GM23338 (cell line): Measurements from ENCODE around the gene FRAS1. TPM values are rescaled to one million over a fixed set of nuclear protein-coding genes. Genes with fewer than 3 reads are reported as not detected.

ENCODE experiments used
- ATAC-seq: fragments of 200-7000 bp; cut with Tn5 transposase; 3 replicates; pipeline ENCODE4 v1.9.1; 2020
- DNase-seq: peaks from one replicate; pipeline ENCODE4 v3.0.0-alpha.2; 2015; ENCODE audit warnings: low spot score
- H2AFZ ChIP-seq: fragments of 200-600 bp; sonication (generic); 2 replicates; pipeline ENCODE4 v1.8.0; 2016; ENCODE audit warnings: antibody characterized with exemption, mild to moderate bottlenecking, moderate library complexity
- H3F3A ChIP-seq: fragments of 200-600 bp; sonication (generic); replicated peaks from 2 replicates; pipeline ENCODE4 v1.8.0; 2017; ENCODE audit warnings: antibody characterized with exemption, mixed run types, low read depth
- H3K27ac ChIP-seq: fragments of 200-600 bp; sonication (generic); 2 replicates; pipeline ENCODE4 v1.6.1; 2016; ENCODE audit warnings: low read depth
- H3K27me3 ChIP-seq: fragments of 200-600 bp; sonication (generic); 2 replicates; pipeline ENCODE4 v1.8.0; 2016; ENCODE audit warnings: mild to moderate bottlenecking, mixed run types, moderate library complexity; ENCODE audit not compliant: insufficient read depth
- H3K36me3 ChIP-seq: fragments of 200-600 bp; sonication (generic); 2 replicates; pipeline ENCODE4 v1.8.0; 2016; ENCODE audit warnings: mild to moderate bottlenecking; ENCODE audit not compliant: insufficient read depth
- H3K4me1 ChIP-seq: fragments of 200-600 bp; sonication (generic); 2 replicates; pipeline ENCODE4 v1.8.0; 2016; ENCODE audit warnings: mild to moderate bottlenecking, moderate library complexity; ENCODE audit not compliant: insufficient read depth
- H3K4me2 ChIP-seq: fragments of 200-600 bp; sonication (generic); 2 replicates; pipeline ENCODE4 v1.7.1; 2017; ENCODE audit warnings: mixed run types
- H3K4me3 ChIP-seq: fragments of 200-600 bp; sonication (generic); 2 replicates; pipeline ENCODE4 v1.6.1; 2016; ENCODE audit warnings: mixed run types
- H3K79me2 ChIP-seq: fragments of 200-600 bp; sonication (generic); replicated peaks from 2 replicates; pipeline ENCODE4 v1.8.0; 2017; ENCODE audit warnings: mild to moderate bottlenecking; ENCODE audit not compliant: insufficient read depth
- H3K9me2 ChIP-seq: fragments of 200-600 bp; sonication (generic); 2 replicates; pipeline ENCODE4 v1.8.0; 2017; ENCODE audit not compliant: insufficient read depth
- H4K20me1 ChIP-seq: fragments of 200-600 bp; sonication (generic); replicated peaks from 2 replicates; pipeline ENCODE4 v1.8.0; 2017; ENCODE audit warnings: mild to moderate bottlenecking; ENCODE audit not compliant: insufficient read depth
- H3K27ac Mint-ChIP-seq: 2 replicates; pipeline ENCODE4 v1.8.0; 2020; ENCODE audit warnings: inconsistent platforms, mild to moderate bottlenecking, moderate library complexity, mixed read lengths
- H3K27me3 Mint-ChIP-seq: 3 replicates; pipeline ENCODE4 v1.8.0; 2022; ENCODE audit warnings: low read depth, mild to moderate bottlenecking, moderate library complexity, mixed read lengths, inconsistent platforms; ENCODE audit not compliant: insufficient read depth, poor library complexity
- H3K36me3 Mint-ChIP-seq: 3 replicates; pipeline ENCODE4 v1.8.0; 2021; ENCODE audit warnings: low read depth, mild to moderate bottlenecking, inconsistent platforms, moderate library complexity, mixed read lengths
- H3K4me1 Mint-ChIP-seq: 3 replicates; pipeline ENCODE4 v1.8.0; 2020; ENCODE audit warnings: mild to moderate bottlenecking, inconsistent platforms, mixed read lengths
- H3K4me3 Mint-ChIP-seq: 3 replicates; pipeline ENCODE4 v1.8.0; 2021; ENCODE audit warnings: moderate library complexity, mild to moderate bottlenecking, inconsistent platforms, mixed read lengths
- H3K9me3 Mint-ChIP-seq: 3 replicates; pipeline ENCODE4 v1.8.0; 2020; ENCODE audit warnings: moderate library complexity, mild to moderate bottlenecking, inconsistent platforms, mixed read lengths
- CREB1 ChIP-seq: fragments of 250-450 bp; sonication (Bioruptor Pico); IDR thresholded peaks from 2 replicates; pipeline ENCODE4 v1.5.0; 2020; ENCODE audit warnings: low read depth, mild to moderate bottlenecking, moderate library complexity
- EZH2 ChIP-seq: fragments of 200-600 bp; sonication (generic); IDR thresholded peaks from one replicate; pipeline ENCODE4 v1.8.0; 2017; ENCODE audit warnings: antibody characterized with exemption, mild to moderate bottlenecking, low read depth; ENCODE audit not compliant: unreplicated experiment
- EZH2phosphoT487 ChIP-seq: fragments of 200-600 bp; sonication (generic); IDR thresholded peaks from one replicate; pipeline ENCODE4 v1.8.1; 2018; ENCODE audit warnings: antibody characterized with exemption; ENCODE audit not compliant: unreplicated experiment
- JUNB ChIP-seq: IDR thresholded peaks from one replicate; pipeline ENCODE4 v1.6.1; 2016; ENCODE audit warnings: antibody characterized with exemption; ENCODE audit not compliant: unreplicated experiment
- NANOG ChIP-seq: IDR thresholded peaks from 2 replicates; pipeline ENCODE4 v1.6.1; 2016; ENCODE audit warnings: antibody characterized with exemption, borderline replicate concordance
- POLR2AphosphoS5 ChIP-seq: IDR thresholded peaks from 2 replicates; pipeline ENCODE4 v1.6.1; 2016; ENCODE audit warnings: antibody characterized with exemption, low read depth
- ZNF114 ChIP-seq: fragments of 250-450 bp; sonication (Bioruptor Pico); IDR thresholded peaks from 2 replicates; pipeline ENCODE4 v1.5.0; 2020; ENCODE audit warnings: mild to moderate bottlenecking, moderate library complexity
- ZNF331 ChIP-seq: fragments of 250-450 bp; sonication (Bioruptor Pico); IDR thresholded peaks from 2 replicates; pipeline ENCODE4 v1.5.0; 2020; ENCODE audit warnings: low read depth, mild to moderate bottlenecking, moderate library complexity
- polyA plus RNA-seq: library from polyadenylated mRNA; unstranded; fragments of >200 nt; fragmentation: Nextera tagmentation; extraction: Ambion mirVana; gene quantifications from 2 replicates; pipeline ENCODE4 v1.2.1, GENCODE V29; 2016
- total RNA-seq: library from RNA; depleted of rRNA; stranded (reverse); fragments of >200 nt; shearing (Covaris generic); gene quantifications from 2 replicates; pipeline ENCODE4 v1.2.3, GENCODE V29; 2014
- TF ChIP-seq, protein P1 (sequence below): fragments of 250-450 bp; sonication (Bioruptor Pico); IDR thresholded peaks from 2 replicates; pipeline ENCODE4 v1.5.0; 2020; ENCODE audit warnings: mild to moderate bottlenecking, moderate library complexity
- TF ChIP-seq, protein P2 (sequence below): IDR thresholded peaks from one replicate; pipeline ENCODE4 v1.6.1; 2018; ENCODE audit warnings: antibody characterized with exemption; ENCODE audit not compliant: unreplicated experiment
- TF ChIP-seq, protein P3 (sequence below): IDR thresholded peaks from 2 replicates; pipeline ENCODE4 v1.6.1; 2016; ENCODE audit warnings: antibody characterized with exemption

FRAS1 gene
- total and polyA plus RNA-seq, 2 experiments from 2014 or later, result 12.4 to 108 TPM

DNA sequence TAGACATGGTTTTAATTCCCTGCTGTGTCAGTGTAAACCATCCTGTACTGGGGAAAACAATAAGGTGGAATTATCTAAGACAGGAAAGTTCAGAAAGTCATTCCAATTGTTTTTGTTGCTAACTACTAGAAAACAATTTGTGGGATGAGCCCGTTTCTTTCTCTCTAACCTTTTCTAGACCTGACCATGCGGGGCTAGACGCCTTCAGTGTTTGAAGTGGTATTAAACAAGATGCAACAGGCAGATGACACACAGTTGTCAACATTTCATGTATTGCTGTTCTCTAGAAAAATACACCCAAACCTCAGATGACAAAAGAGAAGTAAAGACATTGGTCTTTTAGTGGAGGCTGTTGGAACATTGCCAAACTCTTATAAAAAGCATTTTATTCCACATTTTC lies 105.7 kb downstream of the FRAS1 start (continued):
- TF ChIP-seq, protein P1, sequence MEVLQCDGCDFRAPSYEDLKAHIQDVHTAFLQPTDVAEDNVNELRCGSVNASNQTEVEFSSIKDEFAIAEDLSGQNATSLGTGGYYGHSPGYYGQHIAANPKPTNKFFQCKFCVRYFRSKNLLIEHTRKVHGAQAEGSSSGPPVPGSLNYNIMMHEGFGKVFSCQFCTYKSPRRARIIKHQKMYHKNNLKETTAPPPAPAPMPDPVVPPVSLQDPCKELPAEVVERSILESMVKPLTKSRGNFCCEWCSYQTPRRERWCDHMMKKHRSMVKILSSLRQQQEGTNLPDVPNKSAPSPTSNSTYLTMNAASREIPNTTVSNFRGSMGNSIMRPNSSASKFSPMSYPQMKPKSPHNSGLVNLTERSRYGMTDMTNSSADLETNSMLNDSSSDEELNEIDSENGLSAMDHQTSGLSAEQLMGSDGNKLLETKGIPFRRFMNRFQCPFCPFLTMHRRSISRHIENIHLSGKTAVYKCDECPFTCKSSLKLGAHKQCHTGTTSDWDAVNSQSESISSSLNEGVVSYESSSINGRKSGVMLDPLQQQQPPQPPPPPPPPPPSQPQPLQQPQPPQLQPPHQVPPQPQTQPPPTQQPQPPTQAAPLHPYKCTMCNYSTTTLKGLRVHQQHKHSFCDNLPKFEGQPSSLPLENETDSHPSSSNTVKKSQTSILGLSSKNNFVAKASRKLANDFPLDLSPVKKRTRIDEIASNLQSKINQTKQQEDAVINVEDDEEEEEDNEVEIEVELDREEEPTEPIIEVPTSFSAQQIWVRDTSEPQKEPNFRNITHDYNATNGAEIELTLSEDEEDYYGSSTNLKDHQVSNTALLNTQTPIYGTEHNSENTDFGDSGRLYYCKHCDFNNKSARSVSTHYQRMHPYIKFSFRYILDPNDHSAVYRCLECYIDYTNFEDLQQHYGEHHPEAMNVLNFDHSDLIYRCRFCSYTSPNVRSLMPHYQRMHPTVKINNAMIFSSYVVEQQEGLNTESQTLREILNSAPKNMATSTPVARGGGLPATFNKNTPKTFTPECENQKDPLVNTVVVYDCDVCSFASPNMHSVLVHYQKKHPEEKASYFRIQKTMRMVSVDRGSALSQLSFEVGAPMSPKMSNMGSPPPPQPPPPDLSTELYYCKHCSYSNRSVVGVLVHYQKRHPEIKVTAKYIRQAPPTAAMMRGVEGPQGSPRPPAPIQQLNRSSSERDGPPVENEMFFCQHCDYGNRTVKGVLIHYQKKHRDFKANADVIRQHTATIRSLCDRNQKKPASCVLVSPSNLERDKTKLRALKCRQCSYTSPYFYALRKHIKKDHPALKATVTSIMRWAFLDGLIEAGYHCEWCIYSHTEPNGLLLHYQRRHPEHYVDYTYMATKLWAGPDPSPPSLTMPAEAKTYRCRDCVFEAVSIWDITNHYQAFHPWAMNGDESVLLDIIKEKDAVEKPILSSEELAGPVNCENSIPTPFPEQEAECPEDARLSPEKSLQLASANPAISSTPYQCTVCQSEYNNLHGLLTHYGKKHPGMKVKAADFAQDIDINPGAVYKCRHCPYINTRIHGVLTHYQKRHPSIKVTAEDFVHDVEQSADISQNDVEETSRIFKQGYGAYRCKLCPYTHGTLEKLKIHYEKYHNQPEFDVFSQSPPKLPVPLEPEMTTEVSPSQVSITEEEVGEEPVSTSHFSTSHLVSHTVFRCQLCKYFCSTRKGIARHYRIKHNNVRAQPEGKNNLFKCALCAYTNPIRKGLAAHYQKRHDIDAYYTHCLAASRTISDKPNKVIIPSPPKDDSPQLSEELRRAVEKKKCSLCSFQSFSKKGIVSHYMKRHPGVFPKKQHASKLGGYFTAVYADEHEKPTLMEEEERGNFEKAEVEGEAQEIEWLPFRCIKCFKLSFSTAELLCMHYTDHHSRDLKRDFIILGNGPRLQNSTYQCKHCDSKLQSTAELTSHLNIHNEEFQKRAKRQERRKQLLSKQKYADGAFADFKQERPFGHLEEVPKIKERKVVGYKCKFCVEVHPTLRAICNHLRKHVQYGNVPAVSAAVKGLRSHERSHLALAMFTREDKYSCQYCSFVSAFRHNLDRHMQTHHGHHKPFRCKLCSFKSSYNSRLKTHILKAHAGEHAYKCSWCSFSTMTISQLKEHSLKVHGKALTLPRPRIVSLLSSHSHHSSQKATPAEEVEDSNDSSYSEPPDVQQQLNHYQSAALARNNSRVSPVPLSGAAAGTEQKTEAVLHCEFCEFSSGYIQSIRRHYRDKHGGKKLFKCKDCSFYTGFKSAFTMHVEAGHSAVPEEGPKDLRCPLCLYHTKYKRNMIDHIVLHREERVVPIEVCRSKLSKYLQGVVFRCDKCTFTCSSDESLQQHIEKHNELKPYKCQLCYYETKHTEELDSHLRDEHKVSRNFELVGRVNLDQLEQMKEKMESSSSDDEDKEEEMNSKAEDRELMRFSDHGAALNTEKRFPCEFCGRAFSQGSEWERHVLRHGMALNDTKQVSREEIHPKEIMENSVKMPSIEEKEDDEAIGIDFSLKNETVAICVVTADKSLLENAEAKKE (CRISPR knock-in tag), result no peak
- no peak for TF ChIP-seq POLR2AphosphoS5
- TF ChIP-seq, protein P2, sequence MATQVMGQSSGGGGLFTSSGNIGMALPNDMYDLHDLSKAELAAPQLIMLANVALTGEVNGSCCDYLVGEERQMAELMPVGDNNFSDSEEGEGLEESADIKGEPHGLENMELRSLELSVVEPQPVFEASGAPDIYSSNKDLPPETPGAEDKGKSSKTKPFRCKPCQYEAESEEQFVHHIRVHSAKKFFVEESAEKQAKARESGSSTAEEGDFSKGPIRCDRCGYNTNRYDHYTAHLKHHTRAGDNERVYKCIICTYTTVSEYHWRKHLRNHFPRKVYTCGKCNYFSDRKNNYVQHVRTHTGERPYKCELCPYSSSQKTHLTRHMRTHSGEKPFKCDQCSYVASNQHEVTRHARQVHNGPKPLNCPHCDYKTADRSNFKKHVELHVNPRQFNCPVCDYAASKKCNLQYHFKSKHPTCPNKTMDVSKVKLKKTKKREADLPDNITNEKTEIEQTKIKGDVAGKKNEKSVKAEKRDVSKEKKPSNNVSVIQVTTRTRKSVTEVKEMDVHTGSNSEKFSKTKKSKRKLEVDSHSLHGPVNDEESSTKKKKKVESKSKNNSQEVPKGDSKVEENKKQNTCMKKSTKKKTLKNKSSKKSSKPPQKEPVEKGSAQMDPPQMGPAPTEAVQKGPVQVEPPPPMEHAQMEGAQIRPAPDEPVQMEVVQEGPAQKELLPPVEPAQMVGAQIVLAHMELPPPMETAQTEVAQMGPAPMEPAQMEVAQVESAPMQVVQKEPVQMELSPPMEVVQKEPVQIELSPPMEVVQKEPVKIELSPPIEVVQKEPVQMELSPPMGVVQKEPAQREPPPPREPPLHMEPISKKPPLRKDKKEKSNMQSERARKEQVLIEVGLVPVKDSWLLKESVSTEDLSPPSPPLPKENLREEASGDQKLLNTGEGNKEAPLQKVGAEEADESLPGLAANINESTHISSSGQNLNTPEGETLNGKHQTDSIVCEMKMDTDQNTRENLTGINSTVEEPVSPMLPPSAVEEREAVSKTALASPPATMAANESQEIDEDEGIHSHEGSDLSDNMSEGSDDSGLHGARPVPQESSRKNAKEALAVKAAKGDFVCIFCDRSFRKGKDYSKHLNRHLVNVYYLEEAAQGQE, result no peak
- no peak for TF ChIP-seq EZH2phosphoT487

DNA sequence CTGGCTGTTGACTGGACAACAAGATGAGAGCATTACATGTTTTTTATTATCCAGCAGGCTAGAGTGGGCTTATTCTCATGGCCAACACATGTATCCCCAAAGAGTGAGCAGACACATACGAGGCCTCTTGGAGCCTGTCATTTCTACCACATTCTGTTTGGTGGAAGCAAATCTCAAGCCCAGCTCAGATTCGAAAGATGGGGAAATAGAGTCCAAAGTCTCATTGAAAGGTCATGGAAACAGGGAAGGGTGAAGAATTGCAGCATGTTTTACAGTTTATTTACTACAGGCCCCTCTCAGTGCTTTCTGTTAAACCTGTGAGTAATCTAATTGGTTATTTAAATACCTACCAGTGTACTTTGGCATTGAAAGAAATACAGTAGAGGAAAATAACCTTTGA lies 108.6 kb downstream of the FRAS1 start:
- no peak overlapping the region for H3K27ac Mint-ChIP-seq
- no peaks in the 10 kb centered on the region for H3K36me3 ChIP-seq
- no peak for TF ChIP-seq ZNF331
- TF ChIP-seq POLR2AphosphoS5, result no peak
- TF ChIP-seq ZNF114, result no peak
- no peak for TF ChIP-seq NANOG
- no peak for TF ChIP-seq EZH2
- no peak for TF ChIP-seq JUNB
- no peak for TF ChIP-seq EZH2phosphoT487
- TF ChIP-seq, protein P3, sequence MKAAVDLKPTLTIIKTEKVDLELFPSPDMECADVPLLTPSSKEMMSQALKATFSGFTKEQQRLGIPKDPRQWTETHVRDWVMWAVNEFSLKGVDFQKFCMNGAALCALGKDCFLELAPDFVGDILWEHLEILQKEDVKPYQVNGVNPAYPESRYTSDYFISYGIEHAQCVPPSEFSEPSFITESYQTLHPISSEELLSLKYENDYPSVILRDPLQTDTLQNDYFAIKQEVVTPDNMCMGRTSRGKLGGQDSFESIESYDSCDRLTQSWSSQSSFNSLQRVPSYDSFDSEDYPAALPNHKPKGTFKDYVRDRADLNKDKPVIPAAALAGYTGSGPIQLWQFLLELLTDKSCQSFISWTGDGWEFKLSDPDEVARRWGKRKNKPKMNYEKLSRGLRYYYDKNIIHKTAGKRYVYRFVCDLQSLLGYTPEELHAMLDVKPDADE, result no peak
- TF ChIP-seq, protein P2, result no peak
- no peak for TF ChIP-seq CREB1 (CRISPR knock-in tag)

More for the DNA sequence above, 108.6 kb downstream of the FRAS1 start:
- no peaks in the 10 kb centered on the region for H3K9me3 Mint-ChIP-seq
- Histone ChIP-seq H3K27me3 (no peaks in the 10 kb centered on the region), H3K4me3 (no peak overlapping the region), H3K27ac (no peak overlapping the region), H3F3A (no peaks in the 10 kb centered on the region), H3K4me1 (peaks cover 44% of the 10 kb centered on the region), H3K79me2 (peaks cover 84% of the 10 kb centered on the region), H3K4me2 (no peak overlapping the region), H2AFZ (no peak overlapping the region), H4K20me1 (peaks cover 9% of the 10 kb centered on the region), H3K9me2 (no peaks in the 10 kb centered on the region)
- ATAC-seq, result no peak
- H3K27me3 Mint-ChIP-seq, result no peaks in the 10 kb centered on the region
- no peaks in the 10 kb centered on the region for H3K36me3 Mint-ChIP-seq
- no peak for DNase-seq
- H3K4me1 Mint-ChIP-seq, result peaks cover 55% of the 10 kb centered on the region
- H3K4me3 Mint-ChIP-seq, result no peak overlapping the region
